AG10803 (cell line): ENCODE data around the gene BTNL8.

Experiments used
- DNase-seq: peaks from one replicate; pipeline ENCODE4 v3.0.0; 2010; ENCODE audit warnings: low read depth
- H3K4me3 ChIP-seq: 2 replicates; pipeline ENCODE4 v1.5.1; 2011; ENCODE audit warnings: mild to moderate bottlenecking, low read length, control low read depth
- CTCF ChIP-seq: conservative IDR thresholded peaks from 2 replicates; pipeline ENCODE4 v1.5.1; 2011; ENCODE audit warnings: mild to moderate bottlenecking, low read length, control low read depth, inconsistent platforms

BTNL8 gene

GRCh38 chr5:180858586-180858985 is 40.4 kb upstream of the BTNL8 start:
- TF ChIP-seq CTCF: no peak
- DNase-seq: no peak
- no peak overlapping the region for H3K4me3 ChIP-seq

- DNase-seq: peak; percentile 38
- peak; percentile 39 for TF ChIP-seq CTCF
- H3K4me3 ChIP-seq: peak overlapping the region; percentile 77
These were observed 38.6 kb upstream of the BTNL8 start for GRCh38 chr5:180860273-180860886.

DNA sequence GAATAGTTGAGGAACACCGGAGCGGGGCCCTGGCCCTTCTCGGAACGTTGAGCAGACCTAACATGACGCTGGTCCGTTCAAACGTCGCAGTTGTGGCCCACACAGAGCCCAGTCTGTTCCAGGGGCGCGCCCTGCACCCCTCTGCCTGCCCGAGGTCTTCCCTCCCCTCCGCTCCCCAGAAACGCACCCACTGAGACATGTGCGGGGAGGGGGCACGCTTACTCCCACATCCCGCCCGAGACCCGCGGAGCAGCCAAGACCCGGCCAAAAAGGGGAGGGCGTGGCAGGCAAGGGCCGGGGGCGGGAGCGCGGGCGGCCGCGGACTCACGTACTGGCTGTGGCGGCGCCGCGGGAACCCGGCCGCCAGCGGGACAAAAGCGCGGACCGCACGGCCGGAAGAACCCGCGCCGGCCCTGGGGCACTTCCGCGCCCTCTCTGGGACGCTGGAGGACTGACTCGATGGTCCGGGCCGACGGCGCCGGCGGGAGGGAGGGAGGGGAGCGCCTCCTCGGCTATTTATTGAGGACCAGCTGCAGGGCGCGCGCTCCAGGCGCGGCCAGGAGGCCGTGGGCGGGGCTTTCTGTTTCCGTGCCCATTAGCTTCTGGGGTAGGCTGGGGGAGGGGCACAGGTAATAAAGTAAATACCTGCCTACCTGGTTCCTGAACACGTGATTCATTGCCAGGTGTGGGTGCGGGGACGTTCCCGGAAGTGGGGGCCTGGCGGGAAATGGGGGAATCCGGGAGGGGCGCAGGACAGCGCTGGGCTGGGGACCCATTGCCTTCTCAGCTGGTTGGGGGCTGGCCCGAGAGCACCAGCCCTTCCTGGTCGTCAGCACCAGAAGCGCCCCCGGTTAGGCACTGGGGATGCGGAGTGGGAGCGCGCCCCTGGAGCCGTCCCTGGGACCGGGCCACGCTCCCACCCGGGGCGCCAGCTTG is 37.8 kb upstream of the BTNL8 start, which contains the start of gene ZFP62:
Gene ZFP62 (minus strand): TSS at position 390 of the 936 bp plus-strand sequence. CDS start 57 bp downstream, at position 333.
- DNase-seq: peak; percentile 90
- no peak for TF ChIP-seq CTCF
- peak within 1 kb of the TSS; percentile 77 for H3K4me3 ChIP-seq

DNA sequence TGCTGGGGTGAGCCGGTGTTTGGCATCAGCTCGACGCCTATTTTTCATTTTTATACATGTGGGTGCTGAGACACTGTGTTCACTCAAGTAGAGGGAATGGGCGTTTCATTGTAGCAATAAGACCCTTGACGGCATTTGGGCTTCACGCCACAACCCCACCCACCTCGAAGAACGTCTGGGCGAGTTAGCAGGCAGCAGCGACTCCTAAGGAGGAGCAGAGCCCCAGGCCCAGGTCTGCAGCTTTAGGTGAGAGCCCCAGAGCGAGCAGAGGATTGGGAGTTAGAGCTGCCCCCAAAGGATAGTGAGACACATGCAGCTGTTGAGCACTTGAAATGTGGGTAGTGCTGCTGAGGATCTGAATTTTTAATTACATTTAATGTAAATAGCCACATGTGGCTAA is 36.3 kb upstream of the BTNL8 start:
- TF ChIP-seq CTCF: no peak
- no peak overlapping the region for H3K4me3 ChIP-seq
- DNase-seq: no peak

DNA sequence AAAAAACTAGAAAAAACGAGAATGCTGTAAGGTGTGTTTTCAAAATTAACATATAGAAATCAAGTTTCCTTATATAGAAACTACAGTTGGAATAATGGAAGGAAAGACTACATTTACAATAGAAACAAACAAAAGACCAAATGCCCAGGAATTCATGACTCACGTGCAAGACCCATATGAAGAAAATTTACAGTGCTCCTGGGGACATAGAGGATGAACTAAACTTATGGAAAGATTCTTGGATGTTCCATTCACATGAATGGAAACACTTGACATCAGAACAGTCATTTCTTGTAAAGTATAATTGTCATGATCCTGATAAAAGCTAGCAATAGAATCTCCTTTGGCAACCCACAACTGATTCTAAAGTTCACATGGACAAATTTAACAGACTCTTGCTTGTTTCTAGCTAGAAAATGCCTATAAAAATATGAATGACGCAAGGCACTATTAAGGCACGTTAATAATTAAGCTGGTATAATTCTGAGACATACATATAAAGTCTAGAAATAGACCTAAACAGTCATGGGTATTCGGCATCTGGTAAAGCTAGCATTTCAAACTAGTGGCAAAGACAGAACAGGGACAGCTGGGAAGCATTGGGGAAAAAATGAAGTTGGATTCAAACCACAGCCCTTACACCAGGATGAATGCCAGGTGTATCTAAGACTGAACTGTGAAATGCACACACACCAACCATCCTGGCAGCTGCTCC is 32.8 kb upstream of the BTNL8 start:
- no peak for TF ChIP-seq CTCF
- H3K4me3 ChIP-seq: no peak overlapping the region
- DNase-seq: peak; percentile 7

DNA sequence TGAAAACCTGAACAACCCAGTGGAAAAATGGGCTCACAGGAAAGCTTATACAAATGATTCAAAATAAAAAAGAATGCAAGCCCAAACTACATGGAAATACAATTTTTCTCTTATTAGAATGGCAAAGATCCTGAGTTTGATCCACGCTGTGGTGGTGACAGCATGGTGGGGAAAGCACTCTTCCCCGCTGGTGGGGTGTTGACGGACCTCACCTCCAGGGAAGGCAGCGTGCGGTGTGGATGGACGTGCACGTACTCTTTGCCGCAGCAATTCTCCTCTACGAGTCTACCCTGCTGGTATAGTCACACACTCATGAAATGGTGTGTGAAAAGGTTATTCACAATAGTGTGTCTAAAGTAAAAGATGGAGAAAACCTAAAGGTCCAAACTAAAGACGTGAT is 32.0 kb upstream of the BTNL8 start:
- no peak for TF ChIP-seq CTCF
- no peak overlapping the region for H3K4me3 ChIP-seq
- DNase-seq: no peak
